Measurements from ENCODE around the gene PIGU. TPM values are rescaled to one million over a fixed set of nuclear protein-coding genes. Genes with fewer than 3 reads are reported as not detected.

PIGU gene
- total RNA-seq, 1 experiment from 2014 or later, result 32.8 TPM

- Mint-ChIP-seq H3K9me3 (no peaks in the 10 kb centered on the region), H3K4me3 (no peak overlapping the region), H3K36me3 (ENCODE audit: insufficient read depth in 1 of 3, low read depth in 3 of 3) (peaks cover 0 to 33% (median 33%) of the 10 kb centered on the region in 3 experiments; a peak in 5 of 7 replicates), H3K27me3 (ENCODE audit: low read depth) (no peaks in the 10 kb centered on the region), H3K27ac (no peak overlapping the region), H3K4me1 (peaks cover 0 to under 1% of the 10 kb centered on the region in 2 experiments; a peak in 1 of 4 replicates)
- no peak overlapping the region for H3K18ac ChIP-seq (ENCODE audit: insufficient read length, low read depth, low read length)
- H3K9ac ChIP-seq (ENCODE audit: extremely low read depth, insufficient read length, low read length), result no peak overlapping the region
- no peak overlapping the region for H3T11ph ChIP-seq (ENCODE audit: low read length)
- no CpG with 5 or more reads among the region's 1 CpG for WGBS (ENCODE audit: extremely low coverage, insufficient read length, low lambda C conversion rate)
- no peak for DNase-seq
- H2BK20ac ChIP-seq (ENCODE audit: low read depth, low read length, poor library complexity, severe bottlenecking), result no peak overlapping the region
- H4K91ac ChIP-seq (ENCODE audit: insufficient read length, low read depth, low read length), result no peak overlapping the region
- no peaks in the 10 kb centered on the region for H3K79me2 ChIP-seq (ENCODE audit: insufficient read depth, low read length)
- H4K5ac ChIP-seq (ENCODE audit: insufficient read length, low read depth, low read length), result no peak overlapping the region
- H2AFZ ChIP-seq (ENCODE audit: low read length), result no peak overlapping the region
- H3K23ac ChIP-seq (ENCODE audit: insufficient read length, low read depth, low read length), result no peak overlapping the region
- no peak for TF ChIP-seq CTCF (conservative IDR thresholded peaks at IDR 0.05)
- no peak overlapping the region for H3K27ac ChIP-seq (ENCODE audit: insufficient read length, low read depth, low read length)
- H3K9me3 ChIP-seq (ENCODE audit: control insufficient read depth, low read depth, low read length), result no peaks in the 10 kb centered on the region
- no peaks in the 10 kb centered on the region for H3K79me1 ChIP-seq (ENCODE audit: insufficient read depth, low read depth, low read length, poor library complexity, severe bottlenecking)
- no peak overlapping the region for H2BK15ac ChIP-seq (ENCODE audit: low read depth, low read length)
- no peaks in the 10 kb centered on the region for H3K27me3 ChIP-seq (ENCODE audit: insufficient read depth, low read length)
- H3K4me2 ChIP-seq (ENCODE audit: insufficient read depth, insufficient read length, low read length), result no peak overlapping the region
- no peak overlapping the region for H3K4ac ChIP-seq (ENCODE audit: low read depth, low read length)
- H4K20me1 ChIP-seq (ENCODE audit: control insufficient read depth, insufficient read depth, insufficient read length), result no peaks in the 10 kb centered on the region
- H3K4me1 ChIP-seq (ENCODE audit: insufficient read depth, low read length), result no peaks in the 10 kb centered on the region
- no peak overlapping the region for H3K14ac ChIP-seq (ENCODE audit: insufficient read depth, low read length)
- H3K23me2 ChIP-seq (ENCODE audit: insufficient read length, low read depth, low read length, poor library complexity, severe bottlenecking), result no peaks in the 10 kb centered on the region
- H3K56ac ChIP-seq (ENCODE audit: insufficient read length, low read depth, low read length), result no peak overlapping the region
- no peak overlapping the region for H2BK5ac ChIP-seq (ENCODE audit: insufficient read length, low read length)
- no peak overlapping the region for H2BK12ac ChIP-seq (ENCODE audit: insufficient read length, low read depth, low read length)
- no peak overlapping the region for H2BK120ac ChIP-seq (ENCODE audit: low read depth, low read length, poor library complexity, severe bottlenecking)
- no peak overlapping the region for H2AK5ac ChIP-seq (ENCODE audit: insufficient read length, low read length)
- H4K8ac ChIP-seq (replicated peaks; ENCODE audit: insufficient read length, low read depth, low read length), result no peak overlapping the region
Measured at GRCh38 chr20:34629904-34630303, 47.0 kb downstream of the PIGU start.
